HL-60 (cell line): Measurements from ENCODE around the gene PDE2A.

ENCODE experiments used
- DNase-seq, 2 experiments: peaks; one replicate each; pipeline ENCODE4 v3.0.0-alpha.2; 2010 to 2020; ENCODE audit warnings: low read depth in 1 of 2, low spot score in 1 of 2
- H3K27ac ChIP-seq: fragments of 250-450 bp; sonication (Bioruptor Pico); replicated peaks from 2 replicates; pipeline ENCODE4 v1.5.1; 2020; ENCODE audit warnings: mild to moderate bottlenecking, moderate library complexity
- H3K27me3 ChIP-seq: fragments of 250-450 bp; sonication (Bioruptor Pico); 2 replicates; pipeline ENCODE4 v1.5.1; 2021; ENCODE audit warnings: mild to moderate bottlenecking, moderate library complexity; ENCODE audit not compliant: insufficient read depth, poor library complexity, severe bottlenecking
- H3K4me3 ChIP-seq: replicated peaks from 2 replicates; pipeline ENCODE4 v1.5.1; 2011; ENCODE audit warnings: mild to moderate bottlenecking, control low read depth, low read length; ENCODE audit not compliant: insufficient read depth
- GABPA ChIP-seq: IDR thresholded peaks from 2 replicates; pipeline ENCODE4 v1.6.1; 2012; ENCODE audit warnings: low read depth
- POLR2AphosphoS5 ChIP-seq: IDR thresholded peaks from 2 replicates; pipeline ENCODE4 v1.6.1; 2012; ENCODE audit warnings: low read depth
- SPI1 ChIP-seq: IDR thresholded peaks from 2 replicates; pipeline ENCODE4 v1.6.1; 2012; ENCODE audit warnings: low read depth, mild to moderate bottlenecking, borderline replicate concordance
- TF ChIP-seq, protein P1 (sequence below): IDR thresholded peaks from 2 replicates; pipeline ENCODE4 v1.6.1; 2012; ENCODE audit warnings: low read depth; ENCODE audit not compliant: insufficient replicate concordance
- TF ChIP-seq, protein P2 (sequence below): IDR thresholded peaks from one replicate; pipeline ENCODE4 v1.5.1; 2011; ENCODE audit warnings: low read length, control low read depth, inconsistent platforms; ENCODE audit not compliant: insufficient read depth

Gene PDE2A

DNA sequence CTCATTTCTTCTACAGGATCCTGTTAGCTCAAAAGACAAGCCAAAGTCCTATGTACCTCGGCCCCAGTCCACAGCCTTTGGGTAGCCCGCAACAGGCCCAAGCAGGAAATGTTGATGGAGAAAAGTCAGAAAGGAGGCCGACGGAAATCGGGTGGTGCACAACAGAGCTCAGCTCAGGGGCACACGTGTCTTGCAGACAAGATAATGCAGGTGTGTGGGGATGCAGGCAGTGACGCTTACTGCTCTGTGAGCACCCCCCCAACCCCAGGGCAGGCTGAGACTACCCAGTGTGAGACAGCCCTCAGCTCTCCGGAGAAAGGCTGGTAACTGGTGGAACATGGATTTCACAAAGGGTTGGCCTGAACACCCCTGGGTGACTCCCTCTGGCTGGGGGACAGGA, 4.3 kb upstream of the PDE2A start:
- no peak for DNase-seq
- TF ChIP-seq GABPA: no peak
- no peak overlapping the region for H3K27ac ChIP-seq
- no peak overlapping the region for H3K4me3 ChIP-seq
- H3K27me3 ChIP-seq: peaks cover 52% of the 10 kb centered on the region

DNA sequence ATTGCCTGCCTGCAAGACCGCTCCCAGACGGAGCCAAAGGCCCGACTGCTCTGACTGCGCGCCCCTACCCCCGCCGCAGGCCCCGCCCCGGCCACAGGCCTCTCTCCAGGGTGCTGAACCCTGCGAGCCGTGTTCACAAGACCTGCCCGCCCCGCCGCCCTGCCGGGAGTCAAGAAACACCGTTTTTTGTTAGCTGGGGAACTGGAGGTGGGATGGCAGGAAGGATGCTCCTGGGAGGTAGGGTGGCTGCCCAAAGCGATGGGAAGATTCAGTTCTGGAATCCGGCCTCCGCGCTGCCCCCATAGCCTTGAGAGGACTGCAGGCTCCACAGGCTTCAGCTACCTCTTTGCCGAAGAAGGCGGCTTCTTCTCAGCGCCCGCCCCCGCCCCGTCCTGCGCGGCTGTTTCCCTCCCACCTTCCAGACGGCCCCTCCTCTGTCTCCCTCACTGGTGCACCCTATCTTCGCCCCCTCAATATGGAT, 2.7 kb upstream of the PDE2A start:
- H3K4me3 ChIP-seq: no peak overlapping the region
- peak in 1 of 2 experiments; percentile 41 for DNase-seq
- peaks cover 59% of the 10 kb centered on the region for H3K27me3 ChIP-seq

DNA sequence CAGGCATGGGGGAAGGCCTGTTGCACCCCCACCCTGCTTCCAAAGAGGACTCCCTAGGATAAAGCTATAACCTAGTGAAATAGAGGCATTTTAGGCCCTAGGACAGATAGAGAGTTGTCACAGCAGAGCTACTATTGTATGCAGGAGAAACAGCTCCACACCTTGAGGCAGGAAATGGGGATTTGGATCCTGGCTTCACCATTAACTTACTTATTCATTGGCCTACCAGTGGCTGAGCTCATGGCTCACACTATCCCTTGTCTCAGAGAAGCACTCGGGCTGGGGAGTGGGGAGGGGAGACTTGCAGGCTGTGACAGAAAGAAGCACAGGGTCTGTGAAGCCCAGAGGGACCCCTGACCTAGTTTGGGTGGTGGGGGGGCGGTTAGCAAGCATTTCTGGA, 999 bp upstream of the PDE2A start:
- no peak for DNase-seq
- Histone ChIP-seq H3K4me3 (no peak overlapping the region), H3K27me3 (peaks cover 65% of the 10 kb centered on the region), H3K27ac (no peak overlapping the region)
- TF ChIP-seq, protein P1, sequence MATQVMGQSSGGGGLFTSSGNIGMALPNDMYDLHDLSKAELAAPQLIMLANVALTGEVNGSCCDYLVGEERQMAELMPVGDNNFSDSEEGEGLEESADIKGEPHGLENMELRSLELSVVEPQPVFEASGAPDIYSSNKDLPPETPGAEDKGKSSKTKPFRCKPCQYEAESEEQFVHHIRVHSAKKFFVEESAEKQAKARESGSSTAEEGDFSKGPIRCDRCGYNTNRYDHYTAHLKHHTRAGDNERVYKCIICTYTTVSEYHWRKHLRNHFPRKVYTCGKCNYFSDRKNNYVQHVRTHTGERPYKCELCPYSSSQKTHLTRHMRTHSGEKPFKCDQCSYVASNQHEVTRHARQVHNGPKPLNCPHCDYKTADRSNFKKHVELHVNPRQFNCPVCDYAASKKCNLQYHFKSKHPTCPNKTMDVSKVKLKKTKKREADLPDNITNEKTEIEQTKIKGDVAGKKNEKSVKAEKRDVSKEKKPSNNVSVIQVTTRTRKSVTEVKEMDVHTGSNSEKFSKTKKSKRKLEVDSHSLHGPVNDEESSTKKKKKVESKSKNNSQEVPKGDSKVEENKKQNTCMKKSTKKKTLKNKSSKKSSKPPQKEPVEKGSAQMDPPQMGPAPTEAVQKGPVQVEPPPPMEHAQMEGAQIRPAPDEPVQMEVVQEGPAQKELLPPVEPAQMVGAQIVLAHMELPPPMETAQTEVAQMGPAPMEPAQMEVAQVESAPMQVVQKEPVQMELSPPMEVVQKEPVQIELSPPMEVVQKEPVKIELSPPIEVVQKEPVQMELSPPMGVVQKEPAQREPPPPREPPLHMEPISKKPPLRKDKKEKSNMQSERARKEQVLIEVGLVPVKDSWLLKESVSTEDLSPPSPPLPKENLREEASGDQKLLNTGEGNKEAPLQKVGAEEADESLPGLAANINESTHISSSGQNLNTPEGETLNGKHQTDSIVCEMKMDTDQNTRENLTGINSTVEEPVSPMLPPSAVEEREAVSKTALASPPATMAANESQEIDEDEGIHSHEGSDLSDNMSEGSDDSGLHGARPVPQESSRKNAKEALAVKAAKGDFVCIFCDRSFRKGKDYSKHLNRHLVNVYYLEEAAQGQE: no peak
- TF ChIP-seq, protein P2, sequence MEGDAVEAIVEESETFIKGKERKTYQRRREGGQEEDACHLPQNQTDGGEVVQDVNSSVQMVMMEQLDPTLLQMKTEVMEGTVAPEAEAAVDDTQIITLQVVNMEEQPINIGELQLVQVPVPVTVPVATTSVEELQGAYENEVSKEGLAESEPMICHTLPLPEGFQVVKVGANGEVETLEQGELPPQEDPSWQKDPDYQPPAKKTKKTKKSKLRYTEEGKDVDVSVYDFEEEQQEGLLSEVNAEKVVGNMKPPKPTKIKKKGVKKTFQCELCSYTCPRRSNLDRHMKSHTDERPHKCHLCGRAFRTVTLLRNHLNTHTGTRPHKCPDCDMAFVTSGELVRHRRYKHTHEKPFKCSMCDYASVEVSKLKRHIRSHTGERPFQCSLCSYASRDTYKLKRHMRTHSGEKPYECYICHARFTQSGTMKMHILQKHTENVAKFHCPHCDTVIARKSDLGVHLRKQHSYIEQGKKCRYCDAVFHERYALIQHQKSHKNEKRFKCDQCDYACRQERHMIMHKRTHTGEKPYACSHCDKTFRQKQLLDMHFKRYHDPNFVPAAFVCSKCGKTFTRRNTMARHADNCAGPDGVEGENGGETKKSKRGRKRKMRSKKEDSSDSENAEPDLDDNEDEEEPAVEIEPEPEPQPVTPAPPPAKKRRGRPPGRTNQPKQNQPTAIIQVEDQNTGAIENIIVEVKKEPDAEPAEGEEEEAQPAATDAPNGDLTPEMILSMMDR: no peak

More for the DNA sequence above, 2.7 kb upstream of the PDE2A start:
- no peak overlapping the region for H3K27ac ChIP-seq
- no peak for TF ChIP-seq SPI1
- TF ChIP-seq, protein P1: peak; percentile 96

DNA sequence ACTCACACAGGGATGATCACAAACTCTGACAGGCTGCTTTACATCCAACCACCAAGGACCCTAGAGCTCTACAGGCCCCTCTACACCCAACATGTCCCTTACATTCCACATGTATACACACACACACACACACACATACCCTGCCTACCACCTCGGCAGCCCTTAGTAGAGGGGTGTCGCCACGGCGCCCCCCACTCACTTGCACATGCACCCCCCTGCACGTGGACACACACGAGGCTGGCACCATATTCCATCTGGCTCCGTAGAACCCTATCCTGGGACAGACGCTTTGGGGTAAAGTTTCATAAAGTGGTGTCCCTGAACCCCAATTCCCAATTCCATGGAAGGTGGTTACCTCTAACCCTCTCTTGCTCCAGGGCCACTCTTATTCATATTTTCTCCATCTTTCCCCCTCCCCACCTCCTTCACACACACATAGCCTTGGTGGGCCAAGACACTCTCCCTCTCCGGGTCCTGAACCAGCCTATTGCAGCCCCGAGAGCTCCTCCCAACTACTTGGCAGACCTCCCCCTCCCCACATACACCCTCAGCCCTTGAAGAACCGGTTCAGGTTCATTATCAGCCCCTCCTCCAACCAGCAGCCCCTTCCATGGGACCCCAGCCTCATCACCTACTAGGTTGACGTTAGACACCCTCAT, 809 bp downstream of the PDE2A start:
- no peak overlapping the region for H3K4me3 ChIP-seq
- no peak overlapping the region for H3K27ac ChIP-seq
- no peak for DNase-seq
- TF ChIP-seq, protein P2: no peak
- TF ChIP-seq SPI1 (no peak), GABPA (no peak), POLR2AphosphoS5 (no peak)
- TF ChIP-seq, protein P1: peak; percentile 85
- peaks cover 58% of the 10 kb centered on the region for H3K27me3 ChIP-seq
